Pancreas (tissue), 10 donors: ENCODE results near the gene ROS1. TPM values are rescaled to one million over a fixed set of nuclear protein-coding genes. Genes with fewer than 3 reads are reported as not detected.

Source experiments
- ATAC-seq, 4 donors: fragments of 200-7000 bp; cut with Tn5 transposase; one replicate each; pipeline versions ENCODE4 v1.8.0 to v1.9.1; 2020; ENCODE audit warnings: mild to moderate bottlenecking in 4 of 4, moderate library complexity in 4 of 4
- DNase-seq, 6 donors: peaks; one replicate each; pipeline ENCODE4 v3.0.0-alpha.2; 2020
- FAIRE-seq: peaks from 2 replicates; lab custom pipeline; 2012; peaks lifted over from hg19 to GRCh38; lab: Jason Lieb, UNC
- H3K27ac ChIP-seq, 4 donors: fragments of 200-600 bp; sonication (generic); 1 replicate in 3 of 4; 2 replicates in 1 of 4; pipeline versions ENCODE4 v1.5.0 to v1.8.0; 2020
- H3K27me3 ChIP-seq, 4 donors: fragments of 200-600 bp; one replicate each; pipeline ENCODE4 v1.8.0; 2021
- H3K36me3 ChIP-seq, 3 donors: fragments of 200-600 bp; sonication (generic) in 1 of 3; one replicate each; pipeline versions ENCODE4 v1.5.0 to v1.8.0; 2020 to 2021
- H3K4me1 ChIP-seq, 3 donors: fragments of 200-600 bp; one replicate each; pipeline ENCODE4 v1.8.0; 2021
- H3K4me3 ChIP-seq, 4 donors: fragments of 200-600 bp; sonication (generic) in 2 of 4; one replicate each; pipeline versions ENCODE4 v1.5.0 to v1.8.0; 2020 to 2021
- H3K9me3 ChIP-seq, 4 donors: fragments of 200-600 bp; one replicate each; pipeline ENCODE4 v1.8.0; 2021
- CTCF ChIP-seq, 4 donors: fragments of 200-600 bp; sonication (generic) in 3 of 4; IDR thresholded peaks; one replicate each; pipeline versions ENCODE4 v1.5.0 to v1.8.0; 2021; ENCODE audit warnings: antibody characterized with exemption in 4 of 4
- WGBS, 2 donors: extraction: QIAGEN DNeasy Blood & Tissue Kit; methylation state at CpG; one replicate each; pipeline ENCODE4 v1.1.7; 2013; 5-methylcytosine and 5-hydroxymethylcytosine counted together
- intact Hi-C, 3 donors: fragments of 100-400 bp; cut with DNase I; formaldehyde crosslinking; loops; one replicate each; pipeline versions ENCODE4 v1.11.1 to v1.14.2; 2022
- polyA plus RNA-seq, 2 donors: library from polyadenylated mRNA; stranded (reverse); fragments of 200-250 nt; gene quantifications; one replicate each; pipeline ENCODE4 v1.2.3, GENCODE V29; 2013
- total RNA-seq, 6 donors: library from RNA; stranded (reverse); fragmentation: NEBNext Ultra II Directional in 4 of 6; extraction: Animal tissue kit (Norgen Biotek cat#: 25700) in 4 of 6; gene quantifications; one replicate each; pipeline versions ENCODE4 v1.2.1 to v1.2.4, GENCODE V29; 2021 to 2023
- donor health status: healthy with polysubstance abuse.
- donor health status: DM: no; HTN: no; CAD: no; lungs with moderate emphysema.
- donor health status: DM: no; HTN: no; CAD: no.
- donor health status: control.
- donor health status: control.
- donor health status: Bipolar disorder and iron deficiency.
- donor health status: DM: yes; HTN: yes; CAD: no.
- donor health status: DM: no; HTN: no; CAD: no.
- donor health status: DM: no; HTN: no; CAD: no.
- donor health status: DM: yes; HTN: yes; CAD: no.

The ROS1 gene
- total and polyA plus RNA-seq, 8 donors = 0.02 to 0.09 (median 0.04) TPM; not detected in 2

DNA sequence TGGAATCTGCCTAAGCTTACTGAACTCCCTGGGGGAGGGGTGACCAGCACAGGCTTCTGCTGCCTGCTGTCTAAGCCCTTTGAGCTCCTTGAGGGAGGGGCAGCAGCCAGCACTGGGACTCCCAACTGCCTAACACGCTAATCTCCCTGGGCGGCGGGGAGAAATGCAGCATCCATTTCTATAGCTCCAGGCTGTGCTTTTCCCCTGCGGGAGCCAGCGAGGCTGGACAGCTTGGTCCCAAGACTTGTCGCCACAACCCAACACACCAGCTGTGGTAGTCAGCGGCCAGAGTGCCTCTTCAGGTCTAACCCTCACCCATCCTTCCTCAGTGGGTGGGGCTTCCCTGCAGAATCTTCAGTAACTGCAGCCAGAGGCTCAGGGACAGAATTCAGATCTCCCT lies 95.8 kb downstream of the ROS1 start:
- no peaks in the 10 kb centered on the region for H3K9me3 ChIP-seq
- intact Hi-C loops = no loop called here
- 87 to 95% methylated on average over 7 of the region's 7 CpGs for WGBS, 2 donors
- no peaks in the 10 kb centered on the region for H3K36me3 ChIP-seq
- no peaks in the 10 kb centered on the region for H3K4me1 ChIP-seq
- no peak for ATAC-seq
- TF ChIP-seq CTCF (IDR thresholded peaks at IDR 0.05) = no peak
- H3K27ac ChIP-seq = no peak overlapping the region
- H3K4me3 ChIP-seq = no peak overlapping the region
- no peak for FAIRE-seq
- DNase-seq = peak in 1 of 6 donors; percentile 52
- no peaks in the 10 kb centered on the region for H3K27me3 ChIP-seq

DNA sequence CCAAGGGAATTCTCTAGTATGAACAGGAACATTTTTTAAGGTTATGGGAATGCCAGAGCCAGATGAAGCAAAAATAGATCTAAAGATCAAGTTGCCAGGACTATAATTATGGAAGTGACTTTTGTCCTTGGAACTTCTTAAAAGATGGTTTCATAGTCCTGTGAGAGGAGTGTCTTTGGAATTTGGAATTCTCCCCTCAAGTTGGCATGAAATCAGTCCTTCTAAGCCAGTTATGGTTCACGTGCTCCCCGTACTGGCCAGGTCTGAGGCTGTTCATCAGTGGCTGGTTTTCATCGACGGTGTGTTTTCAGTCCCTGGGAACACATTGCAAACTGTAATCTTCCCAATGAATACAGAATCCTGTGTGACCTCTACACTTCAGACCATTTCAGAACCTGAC lies 97.2 kb downstream of the ROS1 start:
- intact Hi-C loops = no loop called here
- Histone ChIP-seq H3K9me3 (no peaks in the 10 kb centered on the region), H3K4me3 (no peak overlapping the region), H3K27me3 (no peaks in the 10 kb centered on the region), H3K4me1 (no peaks in the 10 kb centered on the region), H3K27ac (no peak overlapping the region), H3K36me3 (no peaks in the 10 kb centered on the region)
- TF ChIP-seq CTCF (IDR thresholded peaks at IDR 0.05) = no peak
- no peak for DNase-seq
- WGBS, 2 donors = 57 to 79% methylated on average over 4 of the region's 4 CpGs
- no peak for FAIRE-seq
- ATAC-seq = no peak

GRCh38 chr6:117328005-117328389 lies 97.7 kb downstream of the ROS1 start:
- no peaks in the 10 kb centered on the region for H3K4me1 ChIP-seq
- DNase-seq (no peak), ATAC-seq (no peak), FAIRE-seq (no peak)
- H3K4me3 ChIP-seq = no peak overlapping the region
- intact Hi-C loops = no loop called here
- no peaks in the 10 kb centered on the region for H3K36me3 ChIP-seq
- H3K27ac ChIP-seq = no peak overlapping the region
- no peaks in the 10 kb centered on the region for H3K27me3 ChIP-seq
- TF ChIP-seq CTCF (IDR thresholded peaks at IDR 0.05) = no peak
- no peaks in the 10 kb centered on the region for H3K9me3 ChIP-seq

DNA sequence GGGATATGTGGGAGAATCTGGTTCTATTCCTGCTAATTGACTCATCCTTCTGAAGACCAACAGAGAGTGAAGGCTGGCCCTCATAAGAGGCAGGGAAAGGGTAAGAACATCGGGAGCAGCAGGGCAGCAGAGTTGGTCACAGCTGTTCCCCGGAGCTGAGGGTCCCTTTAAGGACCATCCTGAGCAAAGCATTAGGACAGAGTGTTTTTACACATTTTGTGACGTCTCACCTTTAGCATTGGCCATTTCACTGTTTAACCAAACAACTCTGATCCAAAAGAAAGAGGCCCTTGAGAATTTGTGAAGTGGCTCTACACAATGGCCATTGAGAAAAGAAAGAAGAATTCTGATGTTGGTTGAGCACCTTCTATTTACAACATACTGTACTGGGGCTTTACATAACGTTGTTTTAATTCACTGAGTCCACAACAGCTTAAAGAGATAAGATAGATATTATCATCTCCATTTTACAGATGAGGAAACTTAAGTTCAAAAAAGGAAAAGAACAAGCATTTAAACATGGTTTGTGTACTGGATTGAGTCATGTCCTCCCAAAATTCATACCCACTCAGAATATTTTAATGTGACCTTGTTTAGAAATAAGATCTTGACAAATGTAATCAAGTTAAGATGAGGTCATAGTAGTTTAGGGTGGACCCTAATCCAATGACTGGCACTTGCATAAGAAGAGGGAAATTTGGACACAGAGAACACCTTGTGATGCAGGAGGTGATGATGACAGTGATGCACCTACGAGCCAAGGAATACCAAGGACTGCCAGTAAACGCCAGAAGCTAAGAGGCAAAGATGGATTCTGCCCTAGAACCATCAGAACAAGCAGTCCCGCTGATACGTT lies 98.4 kb downstream of the ROS1 start:
- FAIRE-seq = no peak
- no peak for TF ChIP-seq CTCF (IDR thresholded peaks at IDR 0.05)
- no peaks in the 10 kb centered on the region for H3K4me1 ChIP-seq
- no peaks in the 10 kb centered on the region for H3K36me3 ChIP-seq
- no peak overlapping the region for H3K27ac ChIP-seq
- no peaks in the 10 kb centered on the region for H3K27me3 ChIP-seq
- ATAC-seq = no peak
- H3K9me3 ChIP-seq = no peaks in the 10 kb centered on the region
- intact Hi-C loops = no loop called here
- DNase-seq = no peak
- no peak overlapping the region for H3K4me3 ChIP-seq
- WGBS, 2 donors = 58 to 68% methylated on average over 8 of the region's 8 CpGs

- no peaks in the 10 kb centered on the region for H3K36me3 ChIP-seq
- no peaks in the 10 kb centered on the region for H3K4me1 ChIP-seq
- no peaks in the 10 kb centered on the region for H3K27me3 ChIP-seq
- FAIRE-seq (no peak), ATAC-seq (no peak), DNase-seq (no peak)
- no peak for TF ChIP-seq CTCF (IDR thresholded peaks at IDR 0.05)
- no peak overlapping the region for H3K4me3 ChIP-seq
- 59 to 74% methylated on average over 1 of the region's 1 CpG for WGBS, 2 donors
- H3K9me3 ChIP-seq = no peaks in the 10 kb centered on the region
- H3K27ac ChIP-seq = no peak overlapping the region
- intact Hi-C loops = no loop called here
These were observed 99.3 kb downstream of the ROS1 start for GRCh38 chr6:117326396-117326795.
